Medulla oblongata (tissue), 1 donor: ENCODE results near the gene LRP8.

ENCODE experiments used
- DNase-seq: peaks from one replicate; pipeline ENCODE4 v3.0.0-alpha.2; 2015; ENCODE audit errors: extremely low spot score

The LRP8 gene

DNA sequence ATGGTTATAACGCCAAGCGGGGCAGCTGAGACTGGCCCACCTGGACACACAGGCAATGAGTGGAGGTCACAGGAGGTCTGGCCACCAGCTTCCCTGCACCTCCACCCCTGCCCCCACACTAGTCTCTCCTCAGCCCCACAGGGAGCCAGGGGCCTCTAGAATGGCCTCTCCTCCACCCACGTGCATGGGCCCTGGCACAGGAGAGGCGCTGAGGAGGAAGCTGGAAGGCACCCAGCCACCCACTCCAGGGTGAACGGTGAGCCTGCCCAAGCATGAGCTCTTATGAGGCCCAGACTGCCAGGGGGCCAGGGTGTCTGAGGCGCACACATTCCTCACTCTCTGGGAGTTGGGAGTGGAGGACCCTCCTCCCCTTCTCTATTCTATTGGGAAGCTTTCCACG lies 22.2 kb downstream of the LRP8 start:
- no peak for DNase-seq

DNA sequence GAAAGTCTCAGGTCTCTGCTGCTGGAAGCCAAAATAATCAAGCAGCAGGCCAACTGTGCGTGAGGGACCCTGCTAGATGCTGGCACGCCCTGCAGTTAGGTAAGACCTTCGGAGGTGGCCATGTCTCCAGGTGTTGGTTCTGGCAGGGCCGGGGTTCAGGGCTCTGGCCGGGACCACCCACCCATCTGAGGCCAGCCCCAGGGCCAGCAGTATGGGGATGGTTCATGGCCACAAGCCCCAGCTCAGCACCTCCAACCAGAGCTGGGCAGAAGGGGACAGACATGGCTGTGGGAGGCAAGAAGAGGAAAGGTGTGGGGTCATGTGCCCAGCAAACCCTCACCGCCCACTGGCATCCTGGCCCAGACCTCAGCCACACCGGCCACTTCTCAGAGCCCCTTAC lies 23.3 kb downstream of the LRP8 start:
- DNase-seq = no peak

- peak; percentile 37 for DNase-seq
Observed at GRCh38 chr1:53303726-53304515, 23.9 kb downstream of the LRP8 start.

- DNase-seq = no peak
Observed at GRCh38 chr1:53303243-53303642, 24.6 kb downstream of the LRP8 start.

DNA sequence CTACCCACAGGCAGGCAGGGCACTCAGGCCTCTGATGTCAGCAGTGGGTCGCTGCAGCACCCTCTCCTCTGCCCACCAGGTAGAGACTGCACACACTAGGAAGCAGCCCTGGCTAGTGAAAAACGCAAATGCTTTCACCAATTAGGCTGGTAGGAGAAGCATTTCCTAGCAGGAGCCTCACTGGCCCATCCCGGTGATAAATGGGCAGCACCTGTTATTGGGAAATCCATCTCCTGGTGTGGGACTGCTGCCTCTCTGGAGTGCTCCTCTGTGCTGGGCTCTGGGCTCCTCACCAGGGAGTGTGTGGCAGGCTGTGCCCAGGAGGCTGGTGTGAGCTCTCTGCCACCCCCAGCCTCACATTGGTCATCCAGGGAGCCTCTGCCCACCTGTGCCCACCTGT lies 28.6 kb downstream of the LRP8 start:
- DNase-seq = no peak

- DNase-seq = no peak
Observed at GRCh38 chr1:53298045-53298637, 29.7 kb downstream of the LRP8 start.

- DNase-seq = no peak
Observed at GRCh38 chr1:53297195-53297594, 30.7 kb downstream of the LRP8 start.

GRCh38 chr1:53296117-53296749 lies 31.6 kb downstream of the LRP8 start:
- no peak for DNase-seq

DNA sequence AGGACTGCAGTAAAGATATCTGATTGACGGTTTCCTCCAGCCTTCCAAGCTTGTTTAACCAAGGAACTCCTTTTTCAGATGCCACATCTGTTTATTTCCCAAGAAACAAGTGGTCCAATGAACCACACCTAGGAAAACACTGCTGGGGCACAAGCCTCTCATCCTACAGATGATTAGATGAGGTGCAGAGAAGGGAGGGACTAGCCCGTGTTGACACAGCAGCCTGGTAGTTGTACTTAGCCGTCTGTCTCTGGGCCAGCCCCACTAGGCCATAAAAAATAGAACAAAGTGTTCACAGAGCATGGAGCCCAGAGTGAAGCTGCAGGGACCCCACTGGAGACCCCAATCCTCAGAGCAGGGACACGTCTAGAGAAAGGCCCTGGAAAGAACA lies 32.1 kb downstream of the LRP8 start:
- DNase-seq = no peak

DNA sequence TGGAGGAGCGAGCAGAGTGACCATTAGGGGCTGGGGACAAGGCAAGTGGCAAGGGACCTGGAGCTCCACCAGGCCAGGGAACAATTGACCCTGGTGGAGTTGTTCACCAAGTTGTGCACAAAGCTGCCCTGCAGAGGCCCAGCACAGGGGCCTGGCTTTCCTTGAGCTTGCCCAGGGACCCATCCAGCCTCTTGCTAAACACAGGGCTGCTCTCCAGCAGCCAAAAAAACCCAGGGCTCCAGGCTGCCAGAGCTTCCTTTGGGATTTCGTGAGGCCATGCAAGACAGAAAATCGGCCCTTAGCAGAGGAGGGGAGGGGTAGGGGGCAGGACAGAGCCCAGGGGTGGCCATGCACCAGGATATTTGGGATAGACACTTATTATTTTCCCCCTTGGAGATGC lies 32.6 kb downstream of the LRP8 start:
- no peak for DNase-seq

DNA sequence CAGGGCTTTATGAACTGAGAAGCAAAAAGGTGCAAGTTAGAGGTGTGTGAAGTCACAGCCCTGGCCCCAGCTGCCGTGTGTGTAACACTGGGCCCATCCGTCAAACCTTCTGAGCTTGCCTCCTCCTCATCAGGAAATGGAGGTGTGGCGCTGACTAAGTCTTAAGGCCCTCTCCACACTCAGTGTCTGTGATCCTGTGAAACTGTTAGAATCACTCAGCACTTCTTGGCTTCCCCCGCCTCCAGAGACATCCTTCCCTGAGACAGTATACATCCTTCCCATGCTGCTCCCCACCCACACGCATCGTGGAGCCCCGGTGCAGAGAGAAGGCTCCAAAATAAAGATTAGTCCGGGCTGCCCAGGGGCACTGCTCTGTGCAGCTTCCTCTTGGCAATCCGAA lies 33.3 kb downstream of the LRP8 start:
- no peak for DNase-seq

DNA sequence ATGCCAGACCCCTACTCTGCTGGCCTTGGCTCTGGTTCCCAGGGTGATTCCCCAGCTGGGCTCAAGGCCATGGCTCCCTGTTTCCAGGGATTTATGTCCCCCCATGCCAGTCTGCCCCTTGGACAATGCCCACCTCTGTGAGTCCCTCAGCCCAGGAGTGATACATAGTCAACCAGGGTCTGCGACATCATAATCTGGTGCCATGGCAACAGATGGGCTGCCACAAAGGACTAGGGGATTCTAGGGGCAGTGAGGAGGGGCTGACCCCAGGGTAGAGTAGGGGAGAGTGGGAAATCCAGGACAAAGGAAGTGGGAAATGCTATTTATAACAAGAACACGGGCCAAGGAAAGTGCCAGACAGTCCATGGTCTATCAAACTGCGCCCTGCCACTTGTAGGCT lies 33.8 kb downstream of the LRP8 start:
- no peak for DNase-seq

- no peak for DNase-seq
Observed at GRCh38 chr1:53293123-53293522, 34.7 kb downstream of the LRP8 start.

- no peak for DNase-seq
Observed at GRCh38 chr1:53292690-53293089, 35.2 kb downstream of the LRP8 start.

- no peak for DNase-seq
Observed at GRCh38 chr1:53291574-53291973, 36.3 kb downstream of the LRP8 start.

GRCh38 chr1:53288790-53289429 lies 39.0 kb downstream of the LRP8 start:
- no peak for DNase-seq

- DNase-seq = no peak
Observed at GRCh38 chr1:53288002-53288789, 39.7 kb downstream of the LRP8 start.

GRCh38 chr1:53286955-53287354 lies 40.9 kb downstream of the LRP8 start:
- DNase-seq = no peak

- DNase-seq = no peak
Observed at GRCh38 chr1:53285969-53286760, 41.7 kb downstream of the LRP8 start.

- no peak for DNase-seq
Observed at GRCh38 chr1:53285546-53285945, 42.3 kb downstream of the LRP8 start.
